Left lobe of liver (tissue), 2 donors: ENCODE data around the gene PKP4. TPM values are rescaled to one million over a fixed set of nuclear protein-coding genes. Genes with fewer than 3 reads are reported as not detected.

Experiments used
- ATAC-seq: fragments of 200-7000 bp; cut with Tn5 transposase; one replicate; pipeline ENCODE4 v1.9.1; 2020; ENCODE audit warnings: mild to moderate bottlenecking, moderate library complexity
- DNase-seq: peaks from one replicate; pipeline ENCODE4 v3.0.0-alpha.2; 2020; ENCODE audit warnings: low spot score
- total RNA-seq: library from RNA; stranded (reverse); gene quantifications from one replicate; pipeline ENCODE4 v1.2.1, GENCODE V29; 2021
- donor health status: DM: no; HTN: no; CAD: no; lungs with moderate emphysema.
- donor health status: DM: no; HTN: yes; CAD: no.

The PKP4 gene
- total RNA-seq, 1 donor from 2014 or later: 24.5 TPM

- ATAC-seq (no peak), DNase-seq (no peak)
Measured at GRCh38 chr2:158668001-158668765, 211.4 kb downstream of the PKP4 start.

DNA sequence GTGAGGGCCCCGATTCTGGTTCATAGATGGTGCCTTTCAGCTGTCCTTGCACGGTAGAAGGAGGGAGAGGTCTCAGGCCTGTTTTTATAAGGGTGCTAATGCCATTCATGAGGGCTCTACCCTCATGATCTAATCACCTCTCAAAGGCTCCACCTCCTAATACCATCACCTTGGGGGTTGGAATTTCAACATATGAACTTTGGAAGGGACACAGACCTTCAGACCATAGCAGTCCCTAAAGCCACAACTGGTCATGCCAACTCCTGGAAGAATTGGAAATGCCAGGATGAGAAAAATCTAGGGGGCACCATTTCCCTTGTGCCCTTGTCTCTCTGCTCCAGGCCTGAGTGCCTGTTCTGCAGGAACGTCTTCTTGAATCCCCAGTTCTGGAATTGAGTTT, 213.5 kb downstream of the PKP4 start:
- DNase-seq (no peak), ATAC-seq (peak; percentile 77)

- DNase-seq: no peak
- ATAC-seq: no peak
Measured at GRCh38 chr2:158671360-158672245, 214.9 kb downstream of the PKP4 start.

DNA sequence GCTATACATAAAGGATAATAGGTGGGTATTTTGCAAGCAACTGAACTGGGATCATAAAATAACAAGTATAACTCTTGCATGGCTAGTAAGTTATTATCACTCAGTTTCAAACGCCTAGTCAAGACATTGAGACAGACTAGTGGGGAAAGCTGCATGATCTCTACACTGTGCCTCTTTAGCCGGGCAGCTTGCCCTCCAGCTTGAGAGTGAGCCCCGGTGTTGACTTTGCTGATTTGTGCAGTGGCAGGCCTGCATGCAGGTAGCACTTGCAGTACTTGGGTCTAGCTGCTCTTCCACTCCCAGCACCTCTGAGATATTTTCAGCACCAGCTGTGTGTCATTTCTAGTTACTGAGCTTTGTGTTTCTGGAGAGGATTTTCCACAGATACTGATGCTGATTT, 219.5 kb downstream of the PKP4 start:
- DNase-seq: no peak
- no peak for ATAC-seq

GRCh38 chr2:158676696-158677095, 219.9 kb downstream of the PKP4 start:
- DNase-seq (no peak), ATAC-seq (no peak)

GRCh38 chr2:158677542-158677941, 220.8 kb downstream of the PKP4 start:
- no peak for DNase-seq
- ATAC-seq: no peak

DNA sequence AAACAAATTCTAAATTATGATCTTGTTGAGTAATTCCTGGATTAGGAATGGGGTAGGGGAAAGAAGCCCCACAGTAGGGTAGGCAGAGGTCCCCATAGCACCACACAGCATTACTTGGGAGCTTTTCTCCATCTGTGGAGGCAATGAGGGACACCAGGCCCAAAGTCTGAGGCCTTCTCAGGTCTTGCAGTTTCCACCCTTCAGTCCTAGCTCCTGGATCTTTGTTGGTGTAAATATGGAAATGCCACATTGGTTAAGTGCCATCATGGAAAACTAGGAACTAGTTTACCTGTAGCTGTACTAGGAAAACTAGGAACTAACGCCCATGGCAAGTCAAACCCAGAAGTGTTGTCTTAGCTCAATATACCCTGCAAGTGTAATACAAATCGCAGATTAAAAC, 225.1 kb downstream of the PKP4 start:
- ATAC-seq (no peak), DNase-seq (no peak)

DNA sequence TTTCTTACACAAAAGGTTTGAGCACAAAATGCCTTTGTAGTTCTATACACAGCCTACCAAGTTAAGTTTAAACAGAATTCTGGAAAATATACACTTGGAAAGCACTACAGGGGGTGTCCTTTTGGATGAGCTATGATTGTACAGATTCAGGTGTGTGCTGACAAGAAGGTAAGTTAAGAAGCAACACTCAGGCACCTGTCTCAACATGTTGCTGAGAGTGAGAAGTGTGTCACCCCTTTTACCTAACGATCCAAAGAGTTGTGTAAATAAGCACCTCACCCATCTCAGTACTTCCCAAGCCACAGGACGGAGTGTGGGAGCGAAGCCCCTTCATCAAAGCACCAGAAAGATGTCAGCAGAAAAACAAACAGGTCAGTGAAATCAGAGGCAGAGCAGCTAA, 228.9 kb downstream of the PKP4 start:
- ATAC-seq (no peak), DNase-seq (no peak)

- ATAC-seq: peak; percentile 53
- DNase-seq: no peak
Measured at GRCh38 chr2:158686210-158686691, 229.5 kb downstream of the PKP4 start.

DNA sequence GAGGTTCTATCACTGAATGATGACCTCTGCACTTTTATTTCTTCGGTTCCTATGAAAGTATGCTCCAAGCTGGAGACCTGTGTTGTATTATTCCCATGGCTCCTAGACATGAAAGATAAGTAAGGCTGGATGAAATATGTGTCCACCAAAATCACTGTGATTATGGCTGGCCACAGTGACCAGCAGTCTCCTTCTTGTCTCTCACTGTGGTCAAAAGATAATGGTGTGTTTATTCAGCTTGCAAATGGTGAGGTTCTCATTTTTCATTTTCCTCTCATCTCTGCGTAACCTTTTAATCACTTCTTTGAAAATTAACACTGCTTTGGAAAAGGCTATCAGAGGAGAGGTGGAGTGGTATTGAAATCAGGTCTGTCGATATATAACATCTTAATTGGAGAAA, 230.6 kb downstream of the PKP4 start:
- no peak for ATAC-seq
- DNase-seq: no peak

GRCh38 chr2:158688721-158689120, 232.0 kb downstream of the PKP4 start:
- no peak for DNase-seq

GRCh38 chr2:158689391-158689790, 232.6 kb downstream of the PKP4 start:
- DNase-seq (no peak), ATAC-seq (no peak)

More at GRCh38 chr2:158688721-158689120, 232.0 kb downstream of the PKP4 start:
- ATAC-seq: no peak

GRCh38 chr2:158690823-158691222, 234.1 kb downstream of the PKP4 start:
- DNase-seq: no peak
- no peak for ATAC-seq

DNA sequence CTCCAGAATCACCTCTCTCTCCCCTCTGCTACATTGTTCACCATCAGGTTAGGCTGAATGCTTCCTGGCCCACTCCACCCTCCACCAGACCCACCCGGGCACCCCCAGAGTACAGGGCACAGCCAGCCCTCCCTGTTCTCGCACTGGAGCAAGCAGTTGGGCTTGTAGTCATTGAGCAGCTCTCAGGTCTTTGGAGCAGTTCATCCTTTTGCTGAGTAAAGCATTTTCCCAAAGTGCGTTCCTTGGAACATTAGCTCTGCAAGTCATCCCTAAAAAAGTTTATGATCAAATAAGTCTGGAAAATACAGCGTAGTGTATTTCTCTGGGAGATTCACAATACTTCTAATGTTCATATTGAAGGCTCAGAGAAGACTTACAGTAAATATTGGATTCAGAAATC, 234.9 kb downstream of the PKP4 start:
- DNase-seq (no peak), ATAC-seq (no peak)

- ATAC-seq: peak; percentile 49
Measured at GRCh38 chr2:158692372-158693103, 235.8 kb downstream of the PKP4 start.

DNA sequence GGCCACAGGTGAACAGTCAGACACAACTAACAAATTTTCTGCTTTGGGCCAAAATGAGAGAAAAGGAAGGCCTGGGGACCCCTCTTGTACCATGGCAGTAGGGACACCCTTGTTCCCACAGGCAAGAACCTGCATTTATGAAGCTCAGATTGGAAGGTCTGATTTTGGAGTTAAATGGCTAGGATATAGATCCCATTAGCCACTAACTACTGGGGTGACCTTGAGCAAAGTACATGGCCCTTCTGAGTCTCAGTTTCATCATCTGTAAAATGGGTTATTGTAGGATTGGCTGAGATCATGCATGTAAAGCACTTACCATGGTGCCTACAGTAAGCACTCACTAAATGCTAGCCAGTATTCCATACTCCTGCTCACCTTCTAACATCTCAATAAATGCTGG, 236.7 kb downstream of the PKP4 start:
- DNase-seq (no peak), ATAC-seq (no peak)

More at GRCh38 chr2:158692372-158693103, 235.8 kb downstream of the PKP4 start:
- no peak for DNase-seq

- DNase-seq (no peak), ATAC-seq (no peak)
Measured at GRCh38 chr2:158695305-158695704, 238.6 kb downstream of the PKP4 start.

DNA sequence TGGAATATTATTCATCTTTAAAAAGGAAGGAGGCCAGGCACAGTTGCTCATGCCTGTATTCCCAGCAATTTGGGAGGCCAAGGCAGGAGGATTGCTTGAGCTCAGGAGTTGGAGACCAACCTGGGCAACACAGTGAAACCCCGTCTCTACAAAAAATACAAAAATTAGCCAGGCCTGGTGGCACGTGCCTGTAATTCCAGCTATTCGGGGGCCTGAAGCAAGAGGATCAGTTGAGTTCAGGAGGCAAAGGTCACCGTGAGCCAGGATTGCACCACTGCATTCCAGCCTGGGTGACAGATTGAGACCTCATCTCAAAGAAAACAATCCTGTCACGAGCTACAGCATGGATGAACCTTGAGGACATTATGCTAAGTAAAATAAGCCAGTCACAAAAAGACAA, 239.0 kb downstream of the PKP4 start:
- peak; percentile 82 for ATAC-seq
- peak; percentile 67 for DNase-seq

GRCh38 chr2:158699323-158699722, 242.6 kb downstream of the PKP4 start:
- no peak for DNase-seq
- ATAC-seq: no peak

DNA sequence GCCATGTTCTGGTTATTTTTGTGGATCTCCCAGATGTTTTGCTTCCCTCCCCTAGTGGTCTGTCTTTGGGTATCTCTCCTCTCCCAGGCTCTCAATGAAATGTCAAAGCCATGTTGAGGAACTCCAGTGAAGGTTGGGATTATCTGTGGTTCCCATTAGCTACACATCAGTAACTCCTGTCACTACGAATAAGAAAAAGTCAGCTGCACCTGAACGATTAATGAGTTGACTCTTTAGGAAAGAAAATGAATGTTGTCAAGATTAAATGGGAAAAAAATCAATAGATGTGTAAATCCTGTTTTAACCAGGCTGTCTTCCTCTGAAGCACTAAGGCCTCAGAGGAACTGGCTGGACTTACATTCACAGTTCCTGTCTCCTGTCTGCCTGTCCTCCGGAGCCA, 244.3 kb downstream of the PKP4 start:
- ATAC-seq (no peak), DNase-seq (no peak)

GRCh38 chr2:158702740-158703139, 246.0 kb downstream of the PKP4 start:
- no peak for DNase-seq
- ATAC-seq: no peak
